ENCODE data around the gene CCDC92B.
"Not testable (repeated sequence)": the region's sequence is repeated elsewhere in the genome, so short reads cannot be mapped to it uniquely, and the experiment has no call there.

Gene CCDC92B

DNA sequence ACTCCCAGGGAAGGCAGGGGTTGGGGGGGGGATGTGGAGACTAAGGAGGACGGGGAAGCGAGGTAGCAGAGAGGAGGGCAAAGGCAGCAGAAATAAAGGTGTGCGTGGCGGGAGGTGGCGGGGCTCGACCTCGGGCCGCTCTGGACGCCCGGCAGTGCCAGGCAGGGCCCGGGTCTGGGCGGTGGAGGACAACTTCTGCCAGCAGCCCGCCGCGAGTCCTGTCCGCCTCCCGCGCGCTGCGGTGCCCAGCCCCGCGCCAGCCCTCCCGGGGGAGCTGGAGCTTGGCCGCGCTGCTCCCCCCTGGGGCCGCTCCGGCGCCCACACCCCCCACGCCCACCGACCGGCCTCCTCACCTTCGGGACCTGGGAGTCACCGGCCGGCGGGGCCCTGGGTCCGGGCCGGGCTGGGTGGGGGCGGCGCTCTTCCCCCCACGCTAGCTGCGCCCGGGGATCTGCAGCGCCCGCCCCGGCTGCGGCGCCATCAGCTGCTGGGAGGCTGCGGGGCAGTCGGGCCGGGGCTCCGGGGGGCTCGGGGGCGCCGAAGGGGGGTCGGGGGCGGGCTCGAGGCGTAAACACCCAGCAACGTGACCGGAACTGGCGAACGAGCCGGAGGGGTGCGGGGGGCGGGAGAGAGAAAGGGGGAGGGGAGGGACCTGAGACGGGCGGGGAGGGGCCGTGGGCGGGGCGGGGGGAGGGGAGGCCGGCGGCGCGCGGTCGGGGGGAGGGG lies at the start of gene CCDC92B:
Gene CCDC92B (minus strand): TSS at position 595 of the 726 bp plus-strand sequence. CDS start 14,507 bp downstream, outside the sequence.
- DNase-seq: peak; percentile 42

DNA sequence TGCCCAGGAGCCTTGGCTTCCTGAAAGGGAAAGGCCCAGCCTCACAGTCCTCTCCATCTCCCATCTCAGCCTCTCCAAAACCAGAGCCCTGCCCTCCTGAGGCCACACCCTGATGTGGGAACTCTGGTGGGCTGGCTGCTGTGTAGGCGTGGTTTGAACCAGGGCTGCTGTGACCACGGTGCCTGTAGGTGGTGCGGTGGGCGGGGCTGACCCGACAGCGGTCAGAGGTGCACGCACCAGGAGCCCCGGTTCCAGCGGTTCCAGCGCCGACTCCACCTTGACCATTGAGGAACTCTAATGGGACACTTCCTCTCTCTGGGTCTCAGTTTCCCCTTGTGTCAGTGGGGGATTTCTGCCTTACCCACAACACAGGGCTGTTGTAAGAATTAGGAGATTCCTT lies 49.2 kb upstream of the CCDC92B start:
- no peak for DNase-seq

GRCh38 chr17:2798188-2798587 lies 48.7 kb upstream of the CCDC92B start:
- no peak for DNase-seq

- DNase-seq: no peak
Measured at GRCh38 chr17:2797637-2798036, 48.2 kb upstream of the CCDC92B start.

DNA sequence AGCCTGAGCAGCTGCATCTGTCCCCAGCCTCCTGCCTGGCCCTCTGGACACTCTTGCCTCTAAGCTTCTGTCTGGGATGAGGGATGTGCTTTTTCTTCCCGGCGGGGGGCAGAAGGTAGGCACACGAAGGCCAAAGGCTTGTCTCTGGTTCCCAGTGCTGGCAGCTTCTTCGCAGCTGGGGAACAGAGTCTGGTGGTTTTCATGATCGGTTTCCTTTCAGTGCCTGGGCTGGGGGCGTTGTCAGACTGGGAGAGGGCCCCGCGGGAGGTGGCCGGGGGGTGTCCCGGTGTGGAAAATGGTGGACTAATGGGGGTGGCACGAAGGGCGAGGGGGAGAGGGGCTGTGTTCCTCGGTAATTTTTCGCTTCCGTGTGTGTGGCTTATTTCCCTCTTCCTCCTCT lies 47.8 kb upstream of the CCDC92B start:
- DNase-seq: no peak

DNA sequence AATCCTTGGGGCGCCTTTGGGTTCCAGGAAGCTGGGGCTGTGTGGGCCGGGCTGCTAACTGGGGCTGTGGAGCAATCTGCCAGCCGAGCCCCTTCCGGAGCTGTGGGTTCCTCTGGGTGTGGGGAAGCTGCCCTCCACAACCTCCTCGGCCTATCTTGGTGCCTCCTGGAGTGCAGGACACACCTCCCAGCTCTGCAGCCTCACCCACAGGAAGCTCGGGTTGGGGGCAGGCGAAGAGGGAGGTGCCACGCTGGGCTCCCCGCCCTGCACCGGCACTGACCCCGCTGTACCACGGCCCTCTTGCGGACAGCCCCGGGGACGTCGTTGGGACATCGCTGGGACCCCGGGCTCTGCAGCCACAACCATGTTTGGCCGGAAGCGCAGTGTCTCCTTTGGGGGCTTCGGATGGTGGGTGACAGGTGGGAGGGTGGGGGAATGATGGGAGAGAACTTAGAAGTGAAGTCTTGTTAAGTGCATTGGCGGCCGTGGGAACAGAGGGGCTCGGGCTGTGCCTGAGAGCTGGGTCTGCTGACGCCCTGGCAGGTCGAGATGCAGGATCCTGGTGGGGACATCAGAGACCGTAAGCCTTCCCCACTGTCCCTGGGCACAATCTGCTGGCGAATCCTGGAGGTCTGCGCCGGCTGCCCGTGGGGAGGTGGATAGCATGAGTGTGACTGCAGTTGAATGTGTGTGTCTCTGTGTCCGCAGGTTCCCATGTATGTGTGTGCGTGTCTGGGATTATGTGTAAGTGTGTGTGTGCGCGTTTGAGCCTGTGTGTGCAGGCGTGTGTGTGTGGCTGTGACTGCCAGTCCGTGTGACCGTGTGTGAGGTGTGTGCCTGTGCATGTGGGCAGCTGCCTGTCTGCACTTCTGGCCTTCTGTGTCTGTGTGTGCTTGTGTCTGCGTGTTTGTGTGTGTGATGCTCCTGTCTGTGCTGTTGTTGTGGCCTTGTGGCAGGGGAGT lies 47.0 kb upstream of the CCDC92B start, which contains the start of gene RAP1GAP2:
Gene RAP1GAP2 (plus strand): TSS at position 275 of the 962 bp plus-strand sequence. CDS start 90 bp downstream, at position 365.
- DNase-seq: no peak

DNA sequence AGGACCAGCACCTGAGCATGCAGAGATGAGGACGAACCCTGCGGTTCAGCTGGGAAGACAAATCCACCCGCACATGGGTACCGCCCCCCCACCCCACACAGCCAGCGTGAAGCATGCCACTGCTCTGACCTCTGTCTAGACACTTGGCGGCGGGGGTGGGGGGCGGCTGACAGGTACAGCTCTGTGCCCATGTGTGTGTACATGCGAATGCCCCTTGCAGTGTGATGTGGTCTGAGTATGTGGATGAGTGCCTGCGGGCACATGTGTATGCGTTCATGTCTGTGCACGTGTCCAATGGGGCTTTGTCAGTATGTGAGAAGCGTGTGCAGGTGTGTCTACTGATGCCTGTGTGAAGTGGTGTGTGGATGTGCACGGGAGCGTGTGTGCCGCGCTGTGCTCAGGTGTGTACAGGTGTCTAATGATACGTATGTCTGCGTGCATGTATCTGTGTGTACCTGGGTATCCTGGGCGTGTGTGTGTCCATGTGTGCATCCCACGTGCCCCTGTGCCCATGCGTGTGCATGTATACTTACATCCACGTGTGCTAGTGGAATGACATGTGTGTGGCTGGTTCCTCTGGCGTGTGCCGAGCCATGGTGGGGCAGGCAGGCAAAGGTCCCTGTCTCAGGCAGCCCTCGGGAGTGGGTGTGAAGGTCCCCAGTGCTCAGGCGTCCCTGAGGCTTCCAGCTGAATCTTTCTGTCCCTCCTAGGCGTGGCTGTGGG lies 46.1 kb upstream of the CCDC92B start:
- DNase-seq: no peak

DNA sequence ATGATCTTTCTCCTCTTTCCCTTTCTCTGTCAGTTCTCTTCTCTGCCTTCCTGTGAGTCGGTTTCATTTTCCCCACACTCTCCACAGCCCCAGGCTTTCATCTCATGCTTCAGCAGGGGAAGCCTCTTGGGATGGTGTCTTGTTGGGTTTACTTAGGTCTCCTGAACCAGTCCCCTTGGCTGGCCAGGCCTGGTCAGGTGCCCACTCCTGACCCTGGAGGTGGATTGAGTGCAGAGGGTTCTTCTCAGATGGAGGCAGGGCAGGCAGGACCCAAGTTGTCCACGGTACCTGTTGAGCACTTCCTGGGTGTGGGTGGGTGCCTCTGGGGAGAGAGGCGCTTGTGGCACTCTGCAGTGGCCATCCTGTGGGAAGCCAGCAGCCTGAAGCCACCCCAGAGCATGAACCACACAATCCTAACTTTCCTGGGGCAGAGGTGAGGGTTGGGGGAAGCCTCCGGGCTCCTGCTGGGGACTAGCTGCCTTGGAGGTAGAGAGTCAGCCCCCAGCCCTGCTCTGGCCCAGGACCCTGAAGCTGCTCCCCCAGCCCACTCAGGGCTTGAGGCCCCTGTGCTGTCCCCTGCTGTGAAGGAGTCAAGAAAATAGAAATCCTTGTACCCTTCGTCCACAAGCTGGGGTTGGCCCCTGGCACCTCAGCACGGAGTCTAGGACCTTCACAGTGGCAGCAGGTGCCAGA lies 44.8 kb upstream of the CCDC92B start:
- DNase-seq: no peak

- DNase-seq: no peak
Measured at GRCh38 chr17:2792366-2793169, 43.1 kb upstream of the CCDC92B start.

DNA sequence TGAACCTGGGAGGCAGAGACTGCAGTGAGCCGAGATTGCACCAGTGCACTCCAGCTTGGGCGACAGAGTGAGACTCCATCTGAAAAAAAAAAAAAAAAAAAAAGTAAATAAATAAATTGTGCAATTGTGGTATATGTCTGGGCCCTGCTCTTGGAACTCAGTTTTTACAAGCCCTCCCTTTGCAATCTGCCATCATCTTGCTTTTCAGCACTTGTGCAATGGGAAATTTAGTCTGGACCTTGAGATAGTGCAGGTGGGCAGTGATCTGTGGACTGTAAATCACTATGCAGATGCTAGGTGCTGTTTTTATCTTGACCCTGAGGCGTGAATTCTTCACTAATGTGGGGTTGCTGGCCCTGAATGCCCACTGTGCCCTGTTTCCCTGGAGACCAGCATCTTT lies 40.2 kb upstream of the CCDC92B start:
- DNase-seq: no peak

- peak; percentile 85 for DNase-seq
Measured at GRCh38 chr17:2786176-2786881, 36.9 kb upstream of the CCDC92B start.

- not testable (repeated sequence) for DNase-seq
Measured at GRCh38 chr17:2785376-2785775, 35.9 kb upstream of the CCDC92B start.

DNA sequence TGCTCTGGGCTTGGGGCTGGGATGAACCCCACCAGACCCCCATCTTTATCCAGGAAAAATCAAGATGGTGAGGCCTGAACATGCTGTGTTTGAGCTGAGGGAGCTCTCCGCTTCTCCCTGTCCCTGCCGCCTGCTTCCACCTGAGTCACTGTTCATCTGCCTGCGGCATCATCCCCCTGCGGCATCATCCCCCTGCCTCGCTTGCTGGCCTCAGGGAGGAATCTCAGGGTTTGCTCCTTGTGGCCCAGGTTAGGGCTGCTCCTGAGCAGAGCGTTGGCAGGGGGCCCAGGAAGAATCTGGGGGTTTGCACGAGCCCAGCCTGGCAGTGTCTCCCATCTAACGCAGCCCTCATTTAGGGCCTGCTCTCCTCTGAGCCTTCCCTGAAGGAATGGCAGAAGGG lies 35.4 kb upstream of the CCDC92B start:
- DNase-seq: no peak

- no peak for DNase-seq
Measured at GRCh38 chr17:2783310-2784030, 34.0 kb upstream of the CCDC92B start.

- no peak for DNase-seq
Measured at GRCh38 chr17:2782055-2782454, 32.6 kb upstream of the CCDC92B start.

DNA sequence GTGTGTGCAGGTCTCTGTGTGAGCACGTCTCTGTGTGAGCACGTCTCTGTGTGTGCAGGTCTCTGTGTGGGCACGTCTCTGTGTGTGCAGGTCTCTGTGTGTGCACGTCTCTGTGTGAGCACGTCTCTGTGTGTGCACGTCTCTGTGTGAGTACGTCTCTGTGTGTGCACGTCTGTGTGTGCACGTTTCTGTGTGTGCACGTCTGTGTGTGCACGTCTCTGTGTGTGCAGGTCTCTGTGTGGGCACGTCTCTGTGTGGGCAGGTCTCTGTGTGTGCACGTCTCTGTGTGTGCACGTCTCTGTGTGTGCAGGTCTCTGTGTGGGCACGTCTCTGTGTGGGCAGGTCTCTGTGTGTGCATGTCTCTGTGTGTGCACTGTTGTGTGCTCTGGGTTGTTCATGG lies 32.1 kb upstream of the CCDC92B start:
- DNase-seq: not testable (repeated sequence)

DNA sequence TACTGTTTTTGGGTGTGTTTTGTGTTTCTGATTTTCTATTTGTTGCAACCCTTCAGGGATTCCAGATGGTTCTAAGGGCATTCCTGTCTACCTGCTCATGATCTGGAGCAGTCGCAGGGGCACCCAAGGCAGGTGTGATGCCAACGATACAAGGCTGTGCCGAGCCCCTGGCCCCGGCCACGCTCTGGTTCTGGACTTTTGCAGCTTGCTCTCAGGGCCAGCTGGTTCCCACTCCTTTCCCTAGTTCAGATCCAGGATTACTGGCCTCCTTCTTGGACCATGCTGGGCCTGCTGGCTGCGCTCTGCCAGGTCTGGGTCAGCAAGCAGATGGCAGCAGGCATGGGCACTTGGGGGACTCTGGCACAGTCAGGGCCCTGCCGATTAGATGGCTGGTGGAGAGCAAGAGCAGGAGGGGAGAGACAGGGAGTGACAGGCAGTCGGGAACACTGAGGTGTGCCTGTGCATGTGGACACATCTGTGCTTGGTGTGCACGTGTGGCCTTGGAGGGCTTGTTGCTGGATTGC lies 31.5 kb upstream of the CCDC92B start:
- no peak for DNase-seq

GRCh38 chr17:2780256-2780655 lies 30.8 kb upstream of the CCDC92B start:
- no peak for DNase-seq

DNA sequence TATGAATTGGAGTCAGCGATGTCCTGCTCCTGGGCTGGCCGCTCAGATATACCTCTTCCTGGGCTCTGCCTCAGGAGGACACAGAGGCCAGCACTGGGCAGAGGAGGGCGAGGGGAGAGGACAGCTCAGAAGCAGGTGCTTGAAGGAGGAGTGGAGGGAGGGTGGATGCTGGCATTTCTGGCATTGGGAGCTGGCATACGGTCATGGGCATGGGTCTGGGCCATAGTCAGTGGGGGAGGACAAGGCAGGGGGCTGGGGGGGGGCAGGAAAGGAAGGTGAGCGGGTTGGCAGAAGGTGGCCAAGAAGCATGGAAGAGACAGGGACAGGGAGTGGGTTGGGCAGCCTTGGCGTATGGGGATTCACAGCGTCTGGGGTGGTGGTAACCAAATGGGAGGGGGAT lies 30.1 kb upstream of the CCDC92B start:
- no peak for DNase-seq

DNA sequence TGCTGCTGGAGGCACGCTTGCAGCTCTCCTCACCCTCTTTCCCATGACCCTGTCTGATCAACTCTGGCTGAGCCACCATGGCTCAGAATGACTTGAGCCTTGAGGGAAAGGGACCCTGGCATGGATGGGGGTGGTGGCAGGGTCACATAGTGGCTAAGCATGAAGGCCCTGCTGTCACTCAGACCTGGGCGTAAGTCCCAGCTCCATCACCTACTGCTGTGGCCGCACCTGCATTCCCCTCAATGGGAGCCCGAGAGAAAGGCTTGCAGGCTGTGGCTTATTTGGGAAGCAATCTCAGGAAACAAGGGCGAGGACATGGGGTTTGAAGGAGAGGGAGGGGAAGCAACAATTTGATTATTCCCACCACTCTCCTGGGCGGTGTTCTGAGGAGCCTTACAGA lies 29.0 kb upstream of the CCDC92B start:
- no peak for DNase-seq

All from NCI-H1436 (cell line).